NCI-H187 (cell line): Measurements from ENCODE around the gene DAPK2.
A peak's percentile ranks its signal among the peaks of the same experiment; 100 is the strongest.

Source experiments
- DNase-seq, 2 experiments: peaks; one replicate each; lab custom pipeline; 2025; lab: John Stamatoyannopoulos, UW

Gene DAPK2

DNA sequence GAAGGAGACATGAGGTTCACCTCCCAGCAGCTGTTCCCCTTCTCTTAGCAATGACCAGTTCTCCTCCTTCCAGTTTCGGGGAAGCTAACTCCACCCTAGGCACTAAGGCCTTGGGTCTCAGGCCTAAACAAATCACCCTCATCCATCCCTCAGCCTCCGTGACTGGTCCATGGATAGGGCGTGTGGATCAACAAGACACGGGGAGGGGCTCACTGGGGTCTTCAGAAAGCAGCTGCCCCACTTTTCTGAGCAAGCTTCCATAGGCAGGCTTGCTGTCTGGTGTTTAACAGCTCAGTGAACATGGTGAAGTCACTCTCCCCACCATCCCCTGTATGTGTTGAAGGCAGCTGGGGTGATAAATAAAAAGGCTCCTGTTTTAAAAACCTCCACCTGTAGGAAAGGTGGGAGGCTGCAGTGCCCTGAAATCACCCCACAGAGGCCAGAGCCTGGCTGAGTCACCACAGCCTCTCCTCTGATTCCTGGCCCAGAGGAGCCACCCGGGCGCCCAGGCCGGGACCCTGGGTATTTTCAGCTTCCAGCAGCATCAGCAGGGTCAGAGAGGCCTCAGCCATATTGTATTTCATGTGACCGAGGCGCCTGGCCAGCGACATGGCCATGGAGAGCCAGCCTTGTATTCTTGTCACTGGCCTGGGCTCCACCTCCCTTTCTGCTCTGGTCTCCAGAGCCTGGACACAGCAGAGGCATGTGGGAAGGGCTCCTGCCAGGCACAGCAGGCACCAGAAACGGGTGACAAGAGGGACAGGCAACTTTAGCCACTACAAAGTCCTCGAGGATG lies 152.2 kb downstream of the DAPK2 start:
- no peak for DNase-seq

GRCh38 chr15:63892794-63893441 lies 153.4 kb downstream of the DAPK2 start:
- no peak for DNase-seq

DNA sequence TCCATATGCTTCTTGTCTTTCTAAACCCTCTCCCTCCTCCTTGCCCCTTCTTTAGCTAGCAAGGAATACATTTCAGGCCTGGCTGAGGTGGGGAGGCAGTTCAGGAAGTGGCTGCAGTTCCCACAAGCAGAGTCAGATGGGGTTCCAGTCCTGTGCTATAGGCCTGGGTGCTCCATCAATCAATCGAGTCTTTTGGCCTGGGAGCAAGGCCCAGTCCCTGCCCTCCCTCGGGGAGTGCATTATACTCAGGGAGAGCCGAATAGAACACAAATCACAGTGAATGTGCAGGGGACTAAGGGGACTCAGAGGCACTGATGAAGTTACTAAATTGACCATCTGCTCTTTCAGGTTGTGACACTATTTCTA lies 154.5 kb downstream of the DAPK2 start:
- no peak for DNase-seq

- DNase-seq: peak; percentile 1 to 5
Observed at GRCh38 chr15:63891079-63891767, 155.1 kb downstream of the DAPK2 start.

- DNase-seq: no peak
Observed at GRCh38 chr15:63890617-63891016, 155.7 kb downstream of the DAPK2 start.

DNA sequence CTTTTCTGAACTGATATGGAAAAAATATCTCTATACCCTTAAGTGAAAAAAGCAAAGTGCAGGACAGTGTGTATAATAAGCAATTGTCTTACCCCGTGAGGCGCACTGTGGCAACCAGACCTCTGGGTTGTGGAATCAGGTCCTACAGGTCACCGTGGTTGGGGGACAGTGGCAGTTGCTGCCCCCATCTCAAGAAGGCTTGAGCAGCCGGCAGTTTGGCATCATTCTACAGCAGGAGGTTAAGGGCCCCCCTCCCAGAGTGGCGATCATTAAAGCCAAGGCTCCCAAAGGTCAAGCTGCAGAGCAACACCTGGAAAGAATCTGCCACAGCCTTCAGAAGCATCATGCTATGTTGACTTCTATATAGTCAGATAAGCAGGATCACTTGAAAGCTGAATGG lies 156.5 kb downstream of the DAPK2 start:
- no peak for DNase-seq

- DNase-seq: no peak
Observed at GRCh38 chr15:63888823-63889222, 157.5 kb downstream of the DAPK2 start.

DNA sequence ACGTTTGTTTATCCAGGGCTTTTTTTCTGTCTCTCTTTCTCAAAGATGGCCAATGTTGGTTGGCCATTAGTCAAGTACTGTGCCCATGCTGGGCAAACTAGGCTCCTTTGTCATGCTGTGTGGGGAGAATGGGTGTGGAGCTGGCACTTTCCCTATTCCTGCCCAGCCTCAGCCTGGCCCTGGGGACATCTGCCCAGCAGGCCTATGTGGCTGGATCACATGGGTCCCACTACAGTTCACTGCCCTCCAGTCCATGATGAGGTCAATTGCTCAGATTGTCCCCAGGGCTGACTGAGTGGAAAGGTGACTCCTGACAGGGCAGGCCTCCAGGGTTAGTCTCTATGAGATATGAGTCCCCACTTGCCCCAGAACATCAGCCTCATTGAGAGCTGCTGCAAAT lies 158.1 kb downstream of the DAPK2 start:
- no peak for DNase-seq

GRCh38 chr15:63887630-63888029 lies 158.7 kb downstream of the DAPK2 start:
- DNase-seq: no peak

GRCh38 chr15:63884953-63885352 lies 161.3 kb downstream of the DAPK2 start:
- no peak for DNase-seq

DNA sequence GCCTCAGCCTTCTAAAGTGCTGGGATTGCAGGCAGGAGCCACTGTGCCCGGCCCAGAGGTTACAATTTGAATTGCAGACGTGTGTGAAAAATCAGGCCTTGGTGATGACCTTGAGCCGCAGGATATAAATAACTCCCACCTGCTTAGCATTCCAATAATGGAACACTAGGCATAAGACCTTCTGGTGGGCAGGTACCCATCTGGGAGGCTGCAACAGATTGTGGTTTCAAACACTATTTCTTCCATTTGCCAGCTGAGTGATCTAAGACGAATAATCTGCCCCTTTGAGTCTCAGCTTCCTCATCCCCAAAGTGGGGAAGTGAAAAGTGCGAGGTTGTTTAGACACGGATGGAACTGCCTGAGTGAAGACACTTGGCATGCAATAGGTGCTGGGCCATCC lies 164.9 kb downstream of the DAPK2 start:
- no peak for DNase-seq

GRCh38 chr15:63880744-63881143 lies 165.5 kb downstream of the DAPK2 start:
- no peak for DNase-seq

DNA sequence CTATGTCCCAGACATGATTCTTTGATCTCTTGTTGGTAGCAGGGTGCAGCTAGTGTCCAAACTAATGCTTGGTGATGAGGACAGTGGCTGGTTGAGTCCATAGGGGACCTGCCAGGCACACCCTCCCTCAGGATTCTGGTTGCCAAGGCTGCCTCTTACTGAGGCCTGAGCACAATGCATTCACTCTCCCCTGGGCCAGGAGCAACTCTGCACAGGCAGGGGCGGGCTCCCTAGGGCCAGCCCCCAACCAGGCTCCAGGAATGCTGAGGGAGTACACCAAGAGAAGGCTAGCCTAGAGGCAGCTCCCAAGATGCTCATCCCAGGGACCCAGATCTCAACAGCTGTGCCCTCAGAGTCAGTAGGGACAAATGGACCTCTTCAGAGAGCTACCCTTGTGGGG lies 166.3 kb downstream of the DAPK2 start:
- no peak for DNase-seq

DNA sequence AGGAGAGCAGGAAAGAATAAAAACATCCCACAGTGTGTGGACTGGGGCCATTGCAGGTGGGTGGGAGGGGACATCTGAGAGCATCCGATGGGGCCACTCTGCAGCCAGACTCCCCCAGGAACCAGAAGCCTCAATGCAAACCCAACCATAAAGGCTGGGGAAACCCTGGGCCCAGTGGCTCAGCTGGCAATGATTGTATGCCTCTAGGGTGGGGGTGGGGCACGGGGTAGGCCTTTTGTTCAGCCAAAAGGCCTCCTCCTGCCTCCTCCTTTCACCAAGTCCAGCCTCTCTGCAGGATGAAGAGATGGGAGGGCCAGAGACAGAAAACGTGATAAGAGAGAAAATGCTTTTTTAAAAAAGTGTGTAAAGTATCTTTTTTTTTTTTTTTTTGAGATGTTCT lies 167.1 kb downstream of the DAPK2 start:
- DNase-seq: no peak

- no peak for DNase-seq
Observed at GRCh38 chr15:63877713-63878271, 168.5 kb downstream of the DAPK2 start.

- no peak for DNase-seq
Observed at GRCh38 chr15:63876085-63876662, 170.1 kb downstream of the DAPK2 start.

DNA sequence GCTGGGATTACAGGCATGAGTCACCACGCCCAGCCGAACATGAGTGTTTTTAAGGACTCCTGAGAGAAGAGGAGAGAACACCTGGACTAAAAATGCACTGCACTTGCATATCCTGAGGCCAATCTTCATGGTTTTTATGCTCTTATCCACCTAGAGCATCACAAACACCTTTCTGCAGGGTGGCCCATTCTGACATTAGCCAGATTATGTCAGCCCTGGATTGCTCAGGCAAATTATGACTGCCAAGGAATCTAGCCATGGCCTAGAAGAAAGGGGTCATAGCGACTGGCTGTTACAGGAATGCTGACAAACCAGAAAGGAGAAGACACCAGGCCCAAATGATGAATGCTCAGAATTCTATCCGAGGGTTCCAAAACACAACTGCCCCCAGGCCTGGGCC lies 171.7 kb downstream of the DAPK2 start:
- DNase-seq: no peak

DNA sequence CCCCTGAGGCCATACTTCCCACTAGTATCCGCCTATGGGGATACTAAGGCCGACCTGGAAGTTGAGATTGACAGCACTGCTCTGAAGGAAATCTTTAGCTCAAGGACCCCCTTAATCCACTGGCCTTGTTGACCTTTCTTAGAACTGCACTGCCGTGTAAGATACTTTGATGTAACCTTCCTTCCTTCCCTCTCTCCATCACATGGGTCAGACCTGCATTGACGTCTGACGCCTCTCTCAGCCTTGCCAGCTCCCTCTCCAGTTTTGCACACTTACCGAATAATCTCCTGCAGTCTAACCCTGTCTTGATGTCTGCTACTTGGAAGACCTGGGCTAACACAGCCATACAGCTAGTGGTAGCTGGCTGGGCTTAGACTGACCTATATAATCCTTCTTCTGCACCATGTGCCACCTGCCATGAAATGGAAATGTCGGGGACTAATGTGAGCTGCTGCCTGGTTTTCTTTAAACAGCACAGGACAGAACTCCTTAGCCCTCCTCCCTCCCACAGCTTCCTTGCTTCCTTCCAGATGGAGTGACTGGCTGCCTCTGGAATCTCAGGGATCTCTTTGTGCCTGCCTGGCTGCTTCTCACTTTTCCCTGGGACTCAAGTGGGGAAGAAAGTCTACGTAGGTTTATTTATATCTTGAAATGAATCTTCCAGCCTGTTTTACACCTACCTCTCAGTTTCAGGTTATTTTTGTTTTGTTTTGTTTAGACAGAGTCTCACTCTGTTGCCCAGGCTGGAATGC lies 173.3 kb downstream of the DAPK2 start:
- no peak for DNase-seq

DNA sequence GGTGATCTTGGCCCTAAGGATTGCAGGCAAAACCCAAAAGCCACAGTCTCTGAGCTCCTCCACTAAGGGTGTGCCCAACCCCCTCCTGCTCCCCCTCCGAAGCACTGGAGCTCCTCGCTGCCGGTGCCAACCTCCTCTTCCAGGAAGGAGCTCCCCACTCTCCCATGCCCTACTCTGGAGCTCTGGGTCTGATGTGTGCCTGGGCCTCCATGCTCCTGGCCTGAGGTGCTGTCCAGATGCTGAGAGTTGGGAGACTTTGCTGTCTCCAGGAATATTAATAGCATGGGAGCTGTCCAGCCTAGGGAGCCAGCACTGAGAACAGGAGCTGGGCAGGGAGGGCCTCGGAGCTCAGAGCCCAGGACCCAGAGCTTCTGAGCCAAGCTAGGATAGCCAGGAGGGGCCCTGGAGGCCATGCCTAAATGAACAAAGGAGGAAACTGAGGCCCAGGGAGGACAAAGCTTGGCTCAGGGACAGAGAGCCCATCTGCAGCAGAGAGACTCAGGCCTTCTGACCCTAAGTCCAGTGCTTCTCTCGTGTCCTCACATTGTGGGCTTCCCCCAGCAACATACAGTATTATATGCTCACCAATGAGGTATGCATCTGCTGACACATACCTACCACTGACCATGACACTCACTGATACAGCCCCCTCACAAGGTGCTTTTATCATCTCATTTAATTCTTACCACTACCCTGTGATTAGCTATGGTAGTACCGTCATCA lies 175.6 kb downstream of the DAPK2 start:
- DNase-seq: no peak

DNA sequence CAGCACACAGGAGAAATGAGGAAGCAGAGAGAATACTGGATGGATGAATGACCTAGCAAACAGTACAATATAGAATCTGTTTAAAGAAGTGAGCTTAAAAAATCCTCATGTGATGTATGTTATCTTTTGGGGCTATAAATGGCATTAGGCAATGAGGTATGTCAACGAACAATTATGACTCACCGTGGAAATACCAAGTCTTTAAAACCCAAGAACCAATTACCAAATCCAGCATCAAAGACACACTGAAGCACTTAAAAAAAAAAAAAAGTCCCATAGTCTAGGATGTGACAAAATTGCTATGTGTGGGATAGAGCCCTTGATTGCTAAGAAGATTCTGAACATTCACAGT lies 176.3 kb downstream of the DAPK2 start:
- no peak for DNase-seq

DNA sequence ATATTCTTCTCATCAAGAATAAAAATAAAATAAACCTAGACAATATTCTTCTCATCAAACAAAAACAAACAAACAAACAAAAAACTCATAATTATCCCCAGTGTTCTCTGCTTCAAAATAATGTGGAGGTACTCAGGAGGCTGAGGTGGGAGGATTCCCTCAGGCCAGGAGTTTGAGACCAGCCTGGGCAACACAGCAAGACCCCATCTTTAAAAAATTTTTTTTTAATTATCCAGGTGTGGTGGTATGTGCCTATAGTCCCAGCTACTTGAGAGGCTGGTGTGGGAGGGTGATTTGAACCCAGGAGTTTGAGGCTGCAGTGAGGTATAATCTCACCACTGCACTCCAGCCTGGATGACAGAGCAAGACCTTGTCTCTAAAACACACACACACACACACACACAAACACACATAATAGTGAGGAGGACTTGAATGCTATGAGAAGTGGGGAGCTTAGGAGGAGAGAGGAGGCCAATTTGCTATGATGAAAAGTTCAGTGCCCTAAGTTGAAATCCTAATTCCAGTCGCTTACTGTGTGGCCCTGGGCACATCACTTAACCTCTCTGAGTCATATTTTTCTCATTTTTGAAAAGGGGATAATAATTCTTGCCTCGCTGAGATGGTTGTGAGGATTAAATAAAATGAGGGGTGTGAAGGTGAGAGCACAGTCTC lies 176.8 kb downstream of the DAPK2 start:
- no peak for DNase-seq
